NCI-H82 treated with DMSO at 0.1 percent for 48 hours (cell line): Measurements from ENCODE around the gene CDCA3.

Experiments
- DNase-seq: peaks from one replicate; lab custom pipeline; 2025; ENCODE audit not compliant: unreplicated experiment; lab: John Stamatoyannopoulos, UW

CDCA3 gene

GRCh38 chr12:6853626-6854025, 2.5 kb upstream of the CDCA3 start:
- DNase-seq = no peak

- DNase-seq = no peak
These were observed 1.7 kb upstream of the CDCA3 start for GRCh38 chr12:6852651-6853354.

- peak; percentile 98 for DNase-seq
These were observed 1.0 kb upstream of the CDCA3 start, which contains the start of gene USP5 for GRCh38 chr12:6851921-6852650. Gene USP5 (plus strand): TSS chr12:6852150. CDS start chr12:6852180, 30 bp downstream.

- no peak for DNase-seq
These were observed 312 bp downstream of the CDCA3 start for GRCh38 chr12:6850796-6851152.

DNA sequence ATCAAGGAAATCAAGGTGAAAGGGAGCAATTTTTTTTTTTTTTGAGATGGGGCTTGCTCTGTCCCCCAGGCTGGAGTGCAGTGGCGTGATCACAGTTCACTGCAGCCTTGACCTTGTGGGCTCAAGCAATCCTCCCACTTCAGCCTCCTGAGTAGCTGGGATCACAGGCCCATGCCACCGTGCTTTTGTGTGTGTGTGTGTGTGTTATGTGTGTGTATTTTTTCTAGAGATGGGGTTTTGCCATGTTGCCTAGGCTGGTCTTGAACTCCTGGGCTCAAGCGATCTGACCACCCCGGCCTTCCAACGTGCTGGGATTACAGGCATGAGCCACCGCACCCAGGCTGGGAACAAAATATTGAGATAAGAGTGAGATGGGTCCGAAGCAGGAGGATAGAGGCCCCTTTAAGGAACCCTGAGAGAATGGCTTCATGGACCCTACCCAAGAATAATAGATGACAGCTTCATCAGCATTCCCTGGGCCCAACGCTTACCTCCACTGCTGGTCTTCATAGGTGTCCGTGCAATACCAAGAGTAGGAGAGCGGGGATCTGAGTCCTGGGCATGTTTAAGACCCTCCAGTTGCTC, 1.0 kb downstream of the CDCA3 start:
- no peak for DNase-seq

DNA sequence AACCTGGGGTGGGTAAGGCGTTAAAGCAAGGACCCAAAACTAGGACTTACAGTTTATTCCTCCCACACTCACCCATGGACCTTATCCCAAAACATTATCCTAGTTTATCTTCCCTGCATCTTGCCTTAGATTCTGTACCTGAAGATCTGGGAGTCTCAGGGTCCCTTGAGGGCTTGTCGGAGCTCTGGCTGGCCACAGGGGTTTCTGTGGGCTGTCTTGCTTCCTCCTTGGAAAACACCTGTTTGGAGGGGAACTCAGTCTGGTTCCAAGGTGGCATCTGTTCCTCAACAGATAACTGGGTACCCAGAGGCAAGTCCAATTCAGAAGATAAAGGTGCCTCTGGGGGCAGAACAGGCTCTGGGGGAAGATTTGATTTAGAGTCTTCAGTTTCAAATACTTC, 1.7 kb downstream of the CDCA3 start:
- DNase-seq = no peak

DNA sequence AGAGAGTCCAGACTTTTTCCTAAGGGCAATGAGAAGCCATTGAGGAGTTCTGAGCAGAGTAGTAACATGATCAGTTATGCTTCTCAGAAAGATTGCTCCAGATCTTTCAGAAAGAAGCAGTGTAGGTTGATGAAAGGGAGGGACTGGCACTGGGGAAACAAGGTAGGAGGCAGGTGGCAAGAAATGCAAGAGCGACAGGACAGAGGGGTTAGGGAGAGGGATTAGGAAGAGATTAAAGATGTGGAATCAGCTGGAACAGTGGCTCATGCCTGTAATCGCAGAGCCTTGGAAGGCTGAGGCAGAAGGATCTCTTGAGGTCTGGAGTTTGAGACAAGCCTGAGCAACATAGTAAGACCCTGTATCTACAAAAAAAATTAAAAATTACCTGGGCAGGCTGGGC, 3.4 kb downstream of the CDCA3 start:
- peak; percentile 96 for DNase-seq

- peak; percentile 93 for DNase-seq
These were observed 4.7 kb downstream of the CDCA3 start for GRCh38 chr12:6846316-6846869.

GRCh38 chr12:6845395-6845794, 5.7 kb downstream of the CDCA3 start:
- no peak for DNase-seq

- DNase-seq = peak; percentile 15
These were observed 7.8 kb downstream of the CDCA3 start for GRCh38 chr12:6843118-6843902.

DNA sequence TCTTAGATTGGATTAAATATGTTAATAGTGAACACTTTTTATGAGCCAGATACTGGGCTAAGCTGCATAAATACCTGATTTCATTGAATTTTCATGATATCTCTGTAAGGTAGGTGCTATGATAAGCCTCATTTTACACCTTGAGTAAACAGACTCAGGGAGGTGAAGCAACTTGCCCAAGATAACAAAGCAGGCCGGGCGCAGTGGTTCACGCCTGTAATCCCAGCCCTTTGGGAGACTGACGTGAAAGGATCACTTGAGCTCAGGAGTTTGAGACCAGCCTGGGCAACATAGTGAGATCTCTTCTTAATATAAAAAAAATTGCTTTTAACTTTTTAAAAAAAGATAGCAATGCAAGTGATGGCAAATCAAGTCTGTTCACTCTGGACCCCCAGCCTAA, 9.0 kb downstream of the CDCA3 start:
- DNase-seq = no peak

DNA sequence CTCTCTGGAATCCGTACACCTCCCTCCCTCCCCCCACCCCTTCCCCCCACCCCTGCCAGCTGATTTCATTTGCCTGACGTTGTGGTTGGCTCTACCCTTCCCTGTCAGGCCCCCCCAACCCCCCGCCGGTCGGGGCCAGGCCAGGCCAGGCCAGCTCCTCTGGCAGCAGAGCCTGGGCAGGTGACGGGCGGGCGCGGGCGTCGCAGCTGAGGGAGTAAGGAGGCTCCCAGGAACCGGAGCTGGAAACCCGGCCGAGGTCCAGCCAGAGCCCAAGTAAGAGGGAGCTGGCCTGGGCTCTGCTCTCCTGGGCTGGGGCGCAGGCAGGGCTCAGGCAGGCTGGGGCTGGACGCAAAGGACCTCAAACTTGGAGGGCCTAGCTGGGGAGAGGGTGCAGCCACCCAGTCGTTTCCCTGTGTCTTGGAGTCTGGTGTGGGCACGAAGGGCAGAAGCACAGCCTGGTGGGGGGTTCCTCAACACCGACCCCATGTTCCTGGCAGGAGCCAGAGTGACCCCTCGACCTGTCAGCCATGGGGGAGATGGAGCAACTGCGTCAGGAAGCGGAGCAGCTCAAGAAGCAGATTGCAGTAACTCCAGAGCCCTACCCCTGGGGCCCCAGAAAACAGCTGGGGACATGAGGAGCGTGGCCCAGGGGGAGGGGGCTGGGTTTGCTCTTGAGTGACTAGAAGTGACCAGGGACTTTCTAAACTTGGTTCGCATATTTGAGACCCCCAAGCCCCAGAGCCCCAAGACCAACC, 10.1 kb downstream of the CDCA3 start, which contains the start of gene GNB3:
TSS of gene GNB3 (plus strand) at position 165 of the 755 bp plus-strand sequence. CDS start at position 528, 363 bp downstream.
- peak; percentile 18 for DNase-seq

GRCh38 chr12:6840330-6840729, 10.8 kb downstream of the CDCA3 start:
- DNase-seq = peak; percentile 100

DNA sequence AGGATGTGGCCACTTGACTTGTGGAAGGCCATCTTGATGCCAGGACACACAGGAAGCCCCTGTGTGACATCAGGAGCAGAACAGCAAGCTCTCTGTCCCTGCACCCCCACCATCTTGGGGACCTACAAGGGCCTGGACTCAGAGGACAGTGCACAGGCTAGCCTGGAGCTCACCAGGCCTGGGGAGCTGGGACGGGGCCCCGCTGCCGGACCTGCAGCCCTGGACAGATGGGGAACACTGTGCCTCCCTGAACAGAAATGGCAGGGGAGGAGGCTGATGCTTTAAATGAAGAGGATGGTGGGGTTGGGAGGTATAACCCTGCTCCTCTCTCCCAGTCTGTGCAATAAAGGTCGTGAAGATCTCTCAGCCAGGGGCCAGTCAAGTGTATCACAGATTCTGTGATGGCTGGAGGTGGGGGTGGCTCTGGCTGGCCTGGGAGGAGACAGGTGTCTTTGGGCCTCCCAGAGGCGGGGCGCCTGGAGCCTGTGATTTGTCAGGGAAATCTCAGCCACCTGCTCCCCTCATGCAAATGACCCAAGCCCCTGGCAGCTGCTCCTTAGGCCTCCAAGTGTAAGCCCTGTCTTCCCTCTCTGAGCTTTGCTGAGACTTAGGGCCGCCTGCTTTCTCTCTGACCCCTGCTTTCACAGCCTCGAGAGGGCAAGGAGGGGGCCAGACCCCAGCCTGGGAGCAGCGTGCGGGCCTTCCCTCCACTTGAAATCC, 11.4 kb downstream of the CDCA3 start:
- DNase-seq = peak; percentile 99

DNA sequence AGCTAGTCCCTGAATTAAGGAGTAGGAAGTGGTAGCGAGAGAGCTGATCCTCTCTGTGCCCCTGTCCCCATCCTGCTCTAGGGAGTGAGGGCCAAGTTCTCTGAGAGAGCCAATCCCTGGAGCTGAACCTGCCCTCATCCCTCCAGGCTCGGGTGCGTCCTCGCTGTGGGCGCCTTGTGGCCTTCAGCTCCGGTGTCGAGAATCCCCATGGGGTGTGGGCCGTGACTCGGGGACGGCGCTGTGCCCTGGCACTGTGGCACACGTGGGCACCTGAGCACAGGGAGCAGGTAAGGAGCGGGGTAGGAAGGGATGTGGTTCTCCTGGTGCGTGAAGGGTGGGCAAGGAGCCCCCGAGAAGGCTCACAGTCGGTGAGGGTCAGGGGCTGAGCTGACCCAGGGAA, 12.2 kb downstream of the CDCA3 start:
- DNase-seq = no peak

DNA sequence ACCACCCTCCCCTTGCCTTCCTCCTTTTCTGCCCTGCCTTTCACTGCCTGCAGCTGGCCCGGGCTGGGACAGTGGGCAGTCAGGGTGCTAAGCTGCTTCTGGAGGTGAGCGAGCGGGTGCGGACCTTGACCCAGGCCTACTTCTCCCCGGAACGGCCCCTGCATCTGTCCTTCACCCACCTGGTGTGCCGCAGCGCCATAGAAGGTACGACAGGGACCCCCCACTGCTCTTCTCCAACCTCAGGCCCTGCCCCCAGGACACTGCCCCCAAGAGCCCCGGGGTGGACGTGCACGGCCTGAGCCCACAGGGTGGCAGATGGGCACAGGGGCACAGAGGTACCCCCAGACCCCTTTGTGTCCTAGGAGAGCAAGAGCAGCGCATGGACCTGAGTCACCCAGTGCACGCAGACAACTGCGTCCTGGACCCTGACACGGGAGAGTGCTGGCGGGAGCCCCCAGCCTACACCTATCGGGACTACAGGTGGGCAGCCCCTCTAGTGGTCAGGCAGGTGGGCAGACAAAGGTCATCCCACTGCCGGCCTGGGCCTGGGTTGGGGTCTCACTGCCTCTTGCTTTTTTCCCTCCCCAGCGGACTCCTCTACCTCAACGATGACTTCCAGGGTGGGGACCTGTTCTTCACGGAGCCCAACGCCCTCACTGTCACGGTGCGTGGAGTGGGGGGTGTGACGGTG, 13.6 kb downstream of the CDCA3 start:
- no peak for DNase-seq

DNA sequence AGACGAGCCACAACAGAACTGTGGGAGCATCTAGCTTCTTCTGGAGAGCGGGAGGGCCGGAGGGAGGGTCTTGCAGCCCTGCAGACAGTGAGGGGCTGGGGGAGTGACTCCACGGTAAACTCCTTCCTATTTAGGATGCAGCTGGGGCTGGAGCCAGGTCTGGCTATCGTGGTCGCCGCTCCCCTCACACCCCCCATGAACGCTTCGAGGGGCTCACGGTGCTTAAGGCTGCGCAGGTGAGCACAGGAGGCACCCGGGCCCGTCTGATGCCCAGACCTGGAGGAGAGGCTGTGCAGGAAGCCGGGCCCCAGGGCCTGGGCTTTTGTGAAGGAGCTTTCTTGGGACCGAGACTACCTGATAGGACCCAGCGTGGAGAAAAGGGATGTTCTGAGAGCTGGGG, 14.2 kb downstream of the CDCA3 start:
- DNase-seq = no peak

DNA sequence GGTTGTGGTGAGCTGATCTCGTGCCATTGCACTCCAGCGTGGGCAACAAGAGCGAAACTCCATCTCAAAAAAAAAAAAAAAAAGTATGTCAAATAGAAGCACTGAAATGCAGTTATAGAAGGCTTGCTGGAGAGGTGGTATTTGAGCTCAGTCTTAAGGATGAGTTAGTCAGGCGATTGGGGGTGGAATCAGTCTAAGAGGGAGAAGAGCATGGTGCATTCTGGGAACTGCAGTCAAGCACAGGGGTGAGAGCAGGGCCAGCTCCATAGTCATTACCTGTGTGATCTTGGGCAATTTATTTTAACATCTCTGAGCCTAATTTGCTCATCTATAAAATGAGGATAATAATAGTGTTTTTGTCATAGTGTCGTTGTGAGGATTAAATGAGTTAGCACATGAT, 16.2 kb downstream of the CDCA3 start:
- no peak for DNase-seq

- no peak for DNase-seq
These were observed 16.8 kb downstream of the CDCA3 start for GRCh38 chr12:6834254-6834653.
